ENCODE results near the gene GAGE12F.
"Not testable (repeated sequence)": the region's sequence is repeated elsewhere in the genome, so short reads cannot be mapped to it uniquely, and the experiment has no call there.

GRCh38 chrX:49579649-49580048 is 19.0 kb downstream of the GAGE12F start, which contains the start of gene GAGE12H:
- TF ChIP-seq POLR2AphosphoS5 (IDR thresholded peaks at IDR 0.05; ENCODE audit: low read depth, low read length); POU2F2 (IDR thresholded peaks at IDR 0.05; ENCODE audit: low read depth, low read length); POLR2A (IDR thresholded peaks at IDR 0.05; ENCODE audit: low read depth, low read length); PAX5 (IDR thresholded peaks at IDR 0.05; ENCODE audit: insufficient read depth, low read length, severe bottlenecking): not testable (repeated sequence)
